WI38 (cell line): ENCODE data around the gene EYA2.

Experiments used
- H3K4me3 ChIP-seq: 2 replicates; pipeline ENCODE4 v1.5.1; 2011; ENCODE audit warnings: low read depth, mild to moderate bottlenecking, control low read depth, low read length
- CTCF ChIP-seq: IDR thresholded peaks from 2 replicates; pipeline ENCODE4 v1.5.1; 2012; ENCODE audit warnings: low read depth, mild to moderate bottlenecking, control low read depth, low read length

The EYA2 gene

GRCh38 chr20:47110819-47111218 is 216.2 kb downstream of the EYA2 start:
- H3K4me3 ChIP-seq = no peak overlapping the region
- TF ChIP-seq CTCF = no peak

GRCh38 chr20:47111576-47111975 is 216.9 kb downstream of the EYA2 start:
- H3K4me3 ChIP-seq = no peak overlapping the region
- TF ChIP-seq CTCF = no peak

- H3K4me3 ChIP-seq = no peak overlapping the region
- no peak for TF ChIP-seq CTCF
Observed at GRCh38 chr20:47113362-47114109, 218.9 kb downstream of the EYA2 start.

GRCh38 chr20:47115694-47116093 is 221.1 kb downstream of the EYA2 start:
- no peak for TF ChIP-seq CTCF
- no peak overlapping the region for H3K4me3 ChIP-seq

- no peak overlapping the region for H3K4me3 ChIP-seq
- TF ChIP-seq CTCF = no peak
Observed at GRCh38 chr20:47117371-47117770, 222.7 kb downstream of the EYA2 start.

- no peak for TF ChIP-seq CTCF
- H3K4me3 ChIP-seq = no peak overlapping the region
Observed at GRCh38 chr20:47117773-47118172, 223.1 kb downstream of the EYA2 start.

GRCh38 chr20:47118206-47118605 is 223.6 kb downstream of the EYA2 start:
- no peak for TF ChIP-seq CTCF
- no peak overlapping the region for H3K4me3 ChIP-seq
